GM18511 (cell line): ENCODE data around the gene BAHCC1.

Source experiments
- ATAC-seq: cut with Tn5 transposase; IDR thresholded peaks from one replicate; pipeline ENCODE4 v1.9.1; 2021; ENCODE audit warnings: mild to moderate bottlenecking, moderate library complexity; ENCODE audit not compliant: unreplicated experiment

The BAHCC1 gene

GRCh38 chr17:81489998-81490992 is 95.0 kb downstream of the BAHCC1 start:
- no peak for ATAC-seq

DNA sequence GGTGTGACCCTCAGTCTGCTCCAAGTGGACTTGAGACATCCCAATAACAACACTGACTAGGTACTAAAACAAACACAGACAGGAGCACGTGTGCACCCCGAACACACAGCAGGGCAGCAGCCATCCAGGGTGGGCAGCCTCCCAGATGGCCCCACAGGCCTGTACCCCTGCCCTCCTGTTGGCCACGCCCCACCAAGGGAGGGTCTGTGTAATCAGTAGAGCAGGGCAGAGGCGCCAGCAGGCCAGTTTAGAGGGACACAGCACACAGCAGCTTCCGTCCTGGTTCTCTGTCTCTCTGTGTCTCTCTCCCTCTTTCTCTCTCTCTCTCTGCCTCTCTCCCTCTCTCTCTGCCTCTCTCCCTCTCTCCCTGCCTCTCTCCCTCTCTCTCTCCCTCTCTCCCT is 95.9 kb downstream of the BAHCC1 start:
- no peak for ATAC-seq

GRCh38 chr17:81491761-81492160 is 96.5 kb downstream of the BAHCC1 start:
- ATAC-seq = no peak

DNA sequence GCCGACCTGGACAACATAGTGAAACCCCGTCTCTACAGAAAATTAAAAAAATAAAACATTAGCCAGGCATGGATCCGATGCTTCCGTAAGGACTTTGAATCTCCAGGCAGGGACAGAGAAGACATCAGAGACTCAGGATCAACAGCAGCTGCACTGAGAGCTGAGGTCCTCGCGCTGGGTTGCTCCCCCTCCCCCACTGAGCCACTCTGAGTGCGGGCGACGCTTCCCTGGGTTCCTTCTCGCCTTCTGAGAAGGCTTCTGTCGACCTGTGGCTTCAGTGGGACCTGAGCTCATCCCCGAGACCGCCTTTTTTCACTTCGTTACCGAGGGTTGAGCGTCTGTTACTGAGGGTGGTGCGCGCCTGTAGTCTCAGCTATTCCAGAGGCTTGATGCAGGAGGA is 96.9 kb downstream of the BAHCC1 start:
- ATAC-seq = no peak

- ATAC-seq = no peak
Observed at GRCh38 chr17:81492706-81493105, 97.4 kb downstream of the BAHCC1 start.

DNA sequence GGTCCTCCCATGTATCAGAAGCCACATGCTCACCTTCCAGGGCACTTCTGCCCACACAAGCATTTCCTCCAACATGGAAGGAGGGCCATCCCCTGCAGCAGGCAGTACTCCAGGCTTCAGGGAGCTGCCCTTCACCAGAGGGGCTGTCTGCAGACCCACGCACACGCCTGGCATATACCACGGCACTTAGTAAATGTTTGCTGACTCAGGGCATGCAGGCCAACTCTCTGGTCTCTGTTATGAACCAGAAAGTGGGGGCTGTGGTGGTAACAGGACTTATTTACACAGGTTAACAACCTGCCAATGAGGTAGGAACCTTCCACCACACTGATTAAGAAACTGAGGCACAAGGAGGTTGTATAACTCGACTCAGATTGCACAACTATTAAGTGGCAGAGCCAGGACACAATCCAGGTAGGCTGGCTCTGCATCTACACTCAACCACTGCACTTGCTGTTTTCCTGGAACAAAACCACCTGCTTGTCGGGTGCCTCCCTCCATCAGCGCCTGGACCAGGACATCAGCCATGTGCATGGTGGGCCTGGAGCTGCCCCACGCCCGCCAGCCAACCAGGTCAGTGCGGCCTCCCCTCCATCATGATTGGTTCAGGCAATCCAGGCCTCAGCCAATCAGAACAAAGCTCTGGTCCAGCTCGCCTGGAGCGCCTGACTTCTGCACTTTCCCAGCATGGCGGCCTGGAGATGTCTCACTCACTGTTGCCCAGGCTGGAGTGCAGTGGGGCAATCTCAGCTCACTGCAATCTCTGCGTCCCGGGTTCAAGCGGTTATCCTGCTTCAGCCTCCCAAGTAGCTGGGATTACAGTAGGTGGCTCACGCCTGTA is 98.2 kb downstream of the BAHCC1 start:
- no peak for ATAC-seq

GRCh38 chr17:81494626-81495377 is 99.5 kb downstream of the BAHCC1 start:
- no peak for ATAC-seq

GRCh38 chr17:81498953-81499600 is 103.8 kb downstream of the BAHCC1 start:
- ATAC-seq = no peak

GRCh38 chr17:81499601-81499970 is 104.3 kb downstream of the BAHCC1 start:
- ATAC-seq = no peak

DNA sequence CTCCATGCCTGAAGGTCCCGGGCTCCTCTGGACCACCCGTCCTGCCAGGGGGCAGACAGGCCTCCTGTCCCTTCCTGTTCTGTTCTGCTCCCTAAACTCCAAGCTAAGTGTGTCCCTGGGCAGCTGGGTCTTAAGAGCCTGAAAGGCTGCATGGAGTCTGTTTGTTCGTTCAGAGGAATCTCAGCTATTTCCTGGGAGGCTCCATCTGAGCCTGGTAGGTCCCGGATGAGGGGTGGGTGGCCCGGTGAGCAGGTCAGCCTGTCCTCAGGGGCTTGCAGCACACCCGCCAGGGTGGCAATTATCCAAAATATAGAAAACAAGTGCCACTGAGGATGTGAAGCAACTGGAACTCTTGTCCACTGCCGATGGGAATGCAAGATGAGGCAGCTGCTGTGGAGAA is 104.8 kb downstream of the BAHCC1 start:
- ATAC-seq = no peak

- no peak for ATAC-seq
Observed at GRCh38 chr17:81502471-81503017, 107.3 kb downstream of the BAHCC1 start.

- ATAC-seq = no peak
Observed at GRCh38 chr17:81503619-81504018, 108.4 kb downstream of the BAHCC1 start.

DNA sequence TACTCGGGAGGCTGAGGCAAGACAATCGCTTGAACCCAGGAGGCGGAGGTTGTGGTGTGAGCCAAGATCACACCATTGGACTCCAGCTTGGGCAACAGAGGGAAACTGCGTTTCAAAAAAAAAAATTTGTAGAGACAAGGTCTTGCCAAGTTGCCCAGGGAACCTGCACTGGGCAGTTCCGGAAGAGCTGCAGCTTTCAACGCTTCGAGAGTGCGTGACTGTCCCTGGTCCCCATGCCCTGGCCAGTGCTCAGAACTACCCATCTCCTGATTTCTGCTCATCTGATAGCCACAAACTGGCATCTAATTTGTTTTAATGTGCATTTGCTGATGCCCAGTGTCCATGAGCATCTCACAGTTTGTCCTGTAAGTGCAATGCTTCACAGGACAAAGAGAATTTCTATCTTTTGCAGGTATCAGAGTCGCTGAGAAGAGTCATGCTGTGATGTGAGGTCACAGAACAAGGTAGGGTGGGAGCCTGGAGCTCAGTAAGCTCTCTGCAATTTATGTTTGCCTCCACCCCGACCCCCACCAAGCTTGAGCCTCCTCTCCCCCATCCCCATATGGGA is 113.5 kb downstream of the BAHCC1 start:
- no peak for ATAC-seq

DNA sequence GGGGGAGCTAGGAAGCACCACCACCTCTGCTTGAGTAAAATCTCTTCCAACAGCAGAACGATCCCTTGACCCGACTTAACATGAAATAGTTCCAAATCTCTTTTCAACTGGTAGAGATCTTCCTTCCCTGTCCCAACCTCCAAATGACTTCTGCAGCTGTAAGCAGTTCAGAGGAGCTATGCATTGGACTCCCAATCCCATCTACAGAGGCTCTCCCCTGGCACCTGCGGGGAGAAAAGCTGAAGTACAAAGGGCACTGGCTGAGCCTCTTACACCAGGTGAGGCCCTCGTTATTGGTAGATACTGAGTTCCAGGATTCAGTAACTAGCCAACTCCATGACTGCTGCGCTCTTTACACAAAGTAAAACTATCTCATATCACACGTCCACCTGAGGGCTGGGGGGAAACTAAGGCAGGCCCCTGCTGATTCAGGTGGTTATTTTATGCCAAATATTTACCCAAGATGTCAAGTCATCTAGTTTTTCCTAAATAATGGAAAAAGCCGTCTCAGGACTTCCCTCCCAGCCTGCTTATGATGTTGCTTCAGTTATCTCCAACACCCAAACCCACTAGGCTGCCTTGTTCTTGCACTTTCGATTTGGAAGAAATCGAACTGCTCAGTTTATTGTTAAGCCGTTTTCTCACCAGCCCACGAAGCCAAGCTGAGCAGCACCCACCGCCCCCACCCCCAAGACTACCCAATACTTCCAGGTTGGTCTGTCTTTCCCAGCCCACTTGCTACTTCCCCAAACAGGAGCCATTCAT is 114.1 kb downstream of the BAHCC1 start:
- ATAC-seq = no peak

GRCh38 chr17:81509972-81510784 is 114.9 kb downstream of the BAHCC1 start:
- no peak for ATAC-seq

DNA sequence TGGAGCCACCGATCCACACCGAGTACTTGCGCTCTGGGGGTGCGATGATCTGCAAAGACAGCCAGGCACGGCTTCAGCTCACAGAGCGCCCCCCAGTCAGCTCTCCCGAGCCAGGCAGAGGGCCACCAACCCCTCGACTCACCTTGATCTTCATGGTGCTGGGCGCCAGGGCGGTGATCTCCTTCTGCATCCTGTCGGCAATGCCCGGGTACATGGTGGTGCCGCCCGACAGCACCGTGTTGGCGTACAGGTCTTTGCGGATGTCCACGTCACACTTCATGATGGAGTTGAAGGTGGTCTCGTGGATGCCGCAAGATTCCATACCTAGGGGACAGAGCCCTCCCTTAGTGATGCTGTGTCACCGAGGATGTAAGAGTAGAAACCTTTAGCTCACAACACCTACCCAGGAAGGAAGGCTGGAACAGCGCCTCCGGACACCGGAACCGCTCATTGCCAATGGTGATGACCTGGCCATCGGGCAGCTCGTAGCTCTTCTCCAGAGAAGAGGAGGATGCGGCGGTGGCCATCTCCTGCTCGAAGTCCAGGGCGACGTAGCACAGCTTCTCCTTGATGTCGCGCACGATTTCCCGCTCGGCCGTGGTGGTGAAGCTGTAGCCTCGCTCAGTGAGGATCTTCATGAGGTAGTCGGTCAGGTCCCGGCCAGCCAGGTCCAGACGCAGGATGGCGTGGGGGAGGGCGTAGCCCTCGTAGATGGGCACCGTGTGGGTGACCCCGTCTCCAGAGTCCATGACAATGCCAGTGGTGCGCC is 115.7 kb downstream of the BAHCC1 start:
- no peak for ATAC-seq

- no peak for ATAC-seq
Observed at GRCh38 chr17:81511554-81511803, 116.2 kb downstream of the BAHCC1 start.
